VCaP (cell line): ENCODE results near the gene SSTR1.

Source experiments
- H3K27ac ChIP-seq: fragments of 450-650 bp; 2 replicates; pipeline ENCODE4 v1.5.1; 2017
- TF ChIP-seq, protein P1 (sequence below): fragments of 450-650 bp; conservative IDR thresholded peaks from 2 replicates; pipeline ENCODE4 v1.5.1; 2017; ENCODE audit warnings: mild to moderate bottlenecking, moderate library complexity

Gene SSTR1

DNA sequence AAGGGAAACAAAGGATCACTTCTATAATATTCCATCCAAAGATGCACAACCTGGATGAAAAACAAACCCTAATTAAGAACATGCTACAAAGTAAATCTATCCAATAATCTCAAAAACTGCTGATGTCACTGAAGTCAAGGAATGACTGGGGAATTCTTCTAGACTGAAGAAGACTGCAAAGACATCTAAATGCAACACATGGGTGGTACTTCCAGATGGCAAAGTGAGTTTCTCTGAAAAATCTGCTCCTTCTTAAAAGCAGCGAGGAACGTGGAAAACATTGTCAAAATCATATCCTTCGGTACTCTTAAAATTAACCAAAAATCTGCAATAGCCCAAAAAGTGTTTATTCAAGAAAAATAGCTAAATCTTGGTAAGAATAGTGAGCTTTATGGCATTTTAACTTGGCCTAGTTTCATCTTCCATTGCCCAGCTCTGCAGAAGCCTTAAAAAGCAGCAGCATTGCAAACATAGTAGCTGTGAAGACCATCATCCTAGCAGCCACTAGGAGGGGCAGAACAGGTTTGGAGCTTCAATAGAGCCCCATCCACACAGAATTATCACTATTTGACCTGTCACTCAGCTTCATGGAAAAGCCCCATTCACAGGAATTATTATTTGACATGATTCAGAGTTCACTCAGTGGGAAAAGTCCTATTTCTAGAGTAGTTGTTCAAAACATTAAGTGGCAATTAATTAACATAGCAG is 40.8 kb downstream of the SSTR1 start:
- H3K27ac ChIP-seq: no peak overlapping the region
- TF ChIP-seq, protein P1, sequence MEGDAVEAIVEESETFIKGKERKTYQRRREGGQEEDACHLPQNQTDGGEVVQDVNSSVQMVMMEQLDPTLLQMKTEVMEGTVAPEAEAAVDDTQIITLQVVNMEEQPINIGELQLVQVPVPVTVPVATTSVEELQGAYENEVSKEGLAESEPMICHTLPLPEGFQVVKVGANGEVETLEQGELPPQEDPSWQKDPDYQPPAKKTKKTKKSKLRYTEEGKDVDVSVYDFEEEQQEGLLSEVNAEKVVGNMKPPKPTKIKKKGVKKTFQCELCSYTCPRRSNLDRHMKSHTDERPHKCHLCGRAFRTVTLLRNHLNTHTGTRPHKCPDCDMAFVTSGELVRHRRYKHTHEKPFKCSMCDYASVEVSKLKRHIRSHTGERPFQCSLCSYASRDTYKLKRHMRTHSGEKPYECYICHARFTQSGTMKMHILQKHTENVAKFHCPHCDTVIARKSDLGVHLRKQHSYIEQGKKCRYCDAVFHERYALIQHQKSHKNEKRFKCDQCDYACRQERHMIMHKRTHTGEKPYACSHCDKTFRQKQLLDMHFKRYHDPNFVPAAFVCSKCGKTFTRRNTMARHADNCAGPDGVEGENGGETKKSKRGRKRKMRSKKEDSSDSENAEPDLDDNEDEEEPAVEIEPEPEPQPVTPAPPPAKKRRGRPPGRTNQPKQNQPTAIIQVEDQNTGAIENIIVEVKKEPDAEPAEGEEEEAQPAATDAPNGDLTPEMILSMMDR: no peak

- TF ChIP-seq, protein P1: no peak
- H3K27ac ChIP-seq: no peak overlapping the region
Observed at GRCh38 chr14:38250331-38250730, 42.6 kb downstream of the SSTR1 start.

DNA sequence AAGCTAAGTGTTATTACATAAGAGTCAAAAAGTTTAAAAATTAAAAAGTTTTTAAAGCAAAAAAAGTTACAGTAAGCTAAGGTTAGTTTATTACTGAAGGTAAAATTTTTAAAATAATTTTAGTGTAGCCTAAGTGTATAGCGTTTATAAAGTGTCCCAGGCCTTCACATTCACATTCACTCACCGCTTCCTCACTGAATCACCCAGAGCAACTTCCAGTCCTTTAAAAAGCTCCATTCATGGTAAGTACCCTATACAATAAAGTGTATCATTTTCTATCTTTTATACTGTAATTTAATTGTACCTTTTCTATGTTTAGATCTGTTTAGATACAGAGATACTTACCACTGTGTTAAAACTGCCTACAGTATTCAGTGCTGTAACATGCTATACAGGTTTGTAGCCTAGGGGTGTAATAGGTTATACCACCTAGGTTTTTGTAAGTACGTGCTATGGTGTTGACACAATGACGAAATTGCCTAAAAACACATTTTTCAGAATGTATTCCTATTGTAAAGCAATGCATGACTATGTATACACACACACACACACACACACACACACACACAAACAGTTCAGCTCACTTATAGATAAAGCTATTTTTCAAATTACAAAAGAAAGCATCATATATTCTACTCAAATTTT is 44.5 kb downstream of the SSTR1 start:
- no peak overlapping the region for H3K27ac ChIP-seq

DNA sequence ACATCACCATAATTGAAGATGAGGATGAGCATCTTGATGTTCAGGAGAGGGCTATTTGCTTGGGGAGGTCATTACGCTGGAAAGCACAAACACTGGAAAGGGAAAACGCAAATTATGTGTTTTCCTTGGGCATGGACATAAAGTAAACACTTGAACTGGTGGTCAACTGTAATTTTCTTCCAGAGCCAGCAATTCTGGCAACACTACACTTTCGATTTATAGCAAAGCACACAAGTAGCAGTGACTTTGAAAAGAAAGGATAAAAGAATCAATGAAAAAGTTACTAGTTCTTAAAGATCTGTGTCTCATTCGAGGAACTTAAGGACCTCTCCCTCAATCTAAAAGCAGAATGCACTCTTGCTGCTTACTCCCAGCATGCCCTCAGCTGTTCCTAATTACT is 46.0 kb downstream of the SSTR1 start:
- no peak overlapping the region for H3K27ac ChIP-seq
- TF ChIP-seq, protein P1: no peak

More for the DNA sequence above, 44.5 kb downstream of the SSTR1 start:
- TF ChIP-seq, protein P1: no peak

- TF ChIP-seq, protein P1: no peak
- no peak overlapping the region for H3K27ac ChIP-seq
Observed at GRCh38 chr14:38254571-38255407, 47.1 kb downstream of the SSTR1 start.

GRCh38 chr14:38255408-38255672 is 47.6 kb downstream of the SSTR1 start:
- no peak overlapping the region for H3K27ac ChIP-seq
- TF ChIP-seq, protein P1: no peak
